CD4-positive, alpha-beta T cell treated with Interleukin-17A for 1 hour (primary cell): ENCODE measurements around the gene UHRF1.
A peak's percentile ranks its signal among the peaks of the same experiment; 100 is the strongest.

Source experiments
- DNase-seq: peaks from one replicate; pipeline ENCODE4 v3.0.0-alpha.2; 2020

The UHRF1 gene

GRCh38 chr19:4993683-4994082, 84.4 kb downstream of the UHRF1 start:
- no peak for DNase-seq

GRCh38 chr19:4996701-4997100, 87.4 kb downstream of the UHRF1 start:
- DNase-seq, result no peak

- DNase-seq, result no peak
These were observed 88.0 kb downstream of the UHRF1 start for GRCh38 chr19:4997297-4997696.

GRCh38 chr19:5000120-5000611, 90.9 kb downstream of the UHRF1 start:
- DNase-seq, result no peak

- DNase-seq, result peak; percentile 32
These were observed 92.3 kb downstream of the UHRF1 start for GRCh38 chr19:5001615-5002014.

GRCh38 chr19:5002143-5002542, 92.8 kb downstream of the UHRF1 start:
- no peak for DNase-seq

GRCh38 chr19:5003781-5004180, 94.5 kb downstream of the UHRF1 start:
- no peak for DNase-seq

GRCh38 chr19:5005096-5005495, 95.8 kb downstream of the UHRF1 start:
- no peak for DNase-seq

- DNase-seq, result no peak
These were observed 96.9 kb downstream of the UHRF1 start for GRCh38 chr19:5006201-5006600.

- DNase-seq, result no peak
These were observed 97.5 kb downstream of the UHRF1 start for GRCh38 chr19:5006821-5007220.
